Measurements from ENCODE around the gene MRPL55. TPM values are rescaled to one million over a fixed set of nuclear protein-coding genes. Genes with fewer than 3 reads are reported as not detected.

Gene MRPL55
- total RNA-seq, 1 experiment from 2014 or later = 60.4 TPM

GRCh38 chr1:228081578-228082213 is 27.4 kb downstream of the MRPL55 start:
- intact Hi-C loops (cut with micrococcal nuclease; ENCODE audit: unreplicated experiment) = no loop called here

DNA sequence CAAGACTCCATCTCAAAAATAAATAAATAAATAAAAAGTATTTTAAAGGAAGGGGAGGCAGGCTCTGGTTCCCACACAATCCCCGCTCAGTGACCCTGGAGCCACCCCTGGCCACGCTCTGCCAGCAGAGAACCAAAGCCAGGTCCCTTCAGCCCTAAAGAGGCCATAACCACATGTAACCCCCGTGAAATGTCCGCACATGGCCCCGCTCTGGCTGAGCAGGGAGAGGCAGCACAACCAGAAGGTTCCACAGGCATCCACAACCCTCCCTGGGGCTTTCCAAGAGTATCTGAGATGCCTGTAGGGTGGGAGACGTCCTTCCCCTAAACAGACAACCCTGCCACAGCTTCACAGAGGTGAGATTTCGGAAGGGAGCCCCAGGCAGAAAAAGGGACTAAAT is 28.0 kb downstream of the MRPL55 start:
- no peaks in the 10 kb centered on the region for H3K36me3 ChIP-seq (ENCODE audit: insufficient read depth, low read length, poor library complexity, severe bottlenecking)
- DNase-seq (ENCODE audit: low spot score) = no peak
- H3K9me3 ChIP-seq (ENCODE audit: low read depth, low read length, poor library complexity, severe bottlenecking) = no peaks in the 10 kb centered on the region
- peak overlapping the region; percentile 98 for H3K27ac ChIP-seq (ENCODE audit: low read depth, low read length, poor library complexity, severe bottlenecking)
- H3K27me3 ChIP-seq (replicated peaks; ENCODE audit: insufficient read depth, low read depth, low read length, poor library complexity) = no peaks in the 10 kb centered on the region
- H3K4me3 ChIP-seq (ENCODE audit: low read depth, low read length, poor library complexity, severe bottlenecking) = peak overlapping the region; percentile 98
- ChIA-PET CTCF (no interaction called here), POLR2A (ENCODE audit: low non-redundant PET) (no interaction called here)
- no peak for TF ChIP-seq EZH2 (IDR thresholded peaks at IDR 0.05; ENCODE audit: borderline replicate concordance, low read depth, low read length, poor library complexity, severe bottlenecking)
- TF ChIP-seq CTCF (conservative IDR thresholded peaks at IDR 0.05; ENCODE audit: low read depth, low read length) = no peak
- peaks cover 20% of the 10 kb centered on the region for H3K4me1 ChIP-seq (ENCODE audit: insufficient read depth, low read length, poor library complexity, severe bottlenecking)
- intact Hi-C loops (cut with micrococcal nuclease; ENCODE audit: unreplicated experiment) = no loop called here
- no TSS peak for BruUV-seq (replicated peaks)

More at GRCh38 chr1:228081578-228082213, 27.4 kb downstream of the MRPL55 start:
- ChIA-PET POLR2A (ENCODE audit: low non-redundant PET) (no interaction called here), CTCF (interaction anchor here (1.0 kb wide), 1 partner anchor 82 kb away, joined by 3 read pairs; no protein-coding TSS in a partner anchor)
- Histone ChIP-seq H3K4me1 (ENCODE audit: insufficient read depth, low read length, poor library complexity, severe bottlenecking) (peaks cover 24% of the 10 kb centered on the region), H3K27me3 (replicated peaks; ENCODE audit: insufficient read depth, low read depth, low read length, poor library complexity) (no peaks in the 10 kb centered on the region), H3K27ac (ENCODE audit: low read depth, low read length, poor library complexity, severe bottlenecking) (peak overlapping the region; percentile 98), H3K36me3 (ENCODE audit: insufficient read depth, low read length, poor library complexity, severe bottlenecking) (no peaks in the 10 kb centered on the region), H3K9me3 (ENCODE audit: low read depth, low read length, poor library complexity, severe bottlenecking) (no peaks in the 10 kb centered on the region), H3K4me3 (ENCODE audit: low read depth, low read length, poor library complexity, severe bottlenecking) (peak overlapping the region; percentile 98)
- no TSS peak for BruUV-seq (replicated peaks)
- no peak for TF ChIP-seq EZH2 (IDR thresholded peaks at IDR 0.05; ENCODE audit: borderline replicate concordance, low read depth, low read length, poor library complexity, severe bottlenecking)
- TF ChIP-seq CTCF (conservative IDR thresholded peaks at IDR 0.05; ENCODE audit: low read depth, low read length) = no peak
- no peak for DNase-seq (ENCODE audit: low spot score)

DNA sequence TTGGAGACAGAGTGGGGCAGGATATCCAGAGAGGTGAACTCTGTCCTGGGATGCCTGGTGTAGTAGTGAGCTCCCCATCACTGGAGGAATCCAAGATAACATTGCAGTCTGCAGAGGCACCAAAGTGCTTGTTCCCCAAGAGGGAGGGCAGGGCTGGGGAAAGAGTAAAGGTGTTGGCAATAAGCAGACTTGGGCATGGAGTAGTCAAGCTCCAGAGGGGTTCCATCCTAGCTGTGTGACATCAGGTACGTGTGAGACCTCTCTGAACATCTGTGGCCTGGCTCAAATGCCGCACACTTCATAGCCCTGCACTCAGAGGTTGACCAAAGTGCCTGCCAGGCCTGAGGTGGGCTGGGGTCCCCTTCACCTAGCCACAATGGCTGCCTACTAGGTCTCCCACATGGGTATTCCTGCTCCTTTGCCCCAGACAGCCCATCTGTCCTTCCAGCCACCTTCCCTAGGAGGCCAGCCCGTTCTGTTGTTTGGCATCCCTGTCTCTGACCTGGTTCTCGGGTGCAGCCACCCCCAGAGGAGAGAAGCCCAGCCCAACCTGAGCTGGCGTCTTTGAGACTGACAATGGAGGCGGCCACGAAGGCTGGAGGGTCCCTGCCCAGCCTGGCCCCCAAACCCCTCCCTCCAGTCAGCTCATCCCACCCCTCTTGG is 29.4 kb downstream of the MRPL55 start:
- TF ChIP-seq CTCF (conservative IDR thresholded peaks at IDR 0.05; ENCODE audit: low read depth, low read length) = no peak
- no peak for TF ChIP-seq EZH2 (IDR thresholded peaks at IDR 0.05; ENCODE audit: borderline replicate concordance, low read depth, low read length, poor library complexity, severe bottlenecking)
- CTCF ChIA-PET = no interaction called here
- Histone ChIP-seq H3K27me3 (replicated peaks; ENCODE audit: insufficient read depth, low read depth, low read length, poor library complexity) (no peaks in the 10 kb centered on the region), H3K27ac (ENCODE audit: low read depth, low read length, poor library complexity, severe bottlenecking) (no peak overlapping the region), H3K36me3 (ENCODE audit: insufficient read depth, low read length, poor library complexity, severe bottlenecking) (no peaks in the 10 kb centered on the region), H3K4me1 (ENCODE audit: insufficient read depth, low read length, poor library complexity, severe bottlenecking) (peaks cover 7% of the 10 kb centered on the region), H3K9me3 (ENCODE audit: low read depth, low read length, poor library complexity, severe bottlenecking) (no peaks in the 10 kb centered on the region), H3K4me3 (ENCODE audit: low read depth, low read length, poor library complexity, severe bottlenecking) (no peak overlapping the region)
- no peak for DNase-seq (ENCODE audit: low spot score)
- POLR2A ChIA-PET (ENCODE audit: low non-redundant PET) = no interaction called here
- intact Hi-C loops (cut with micrococcal nuclease; ENCODE audit: unreplicated experiment) = loop anchor here (5.0 to 10.0 kb wide), 2 partner anchors 77 to 315 kb away; no protein-coding TSS in a partner anchor
- BruUV-seq (replicated peaks) = no TSS peak

Data from A673 (cell line).